ENCODE measurements around the gene SMOC2. TPM values are rescaled to one million over a fixed set of nuclear protein-coding genes. Genes with fewer than 3 reads are reported as not detected.
A peak's percentile ranks its signal among the peaks of the same experiment; 100 is the strongest.
"Not testable (repeated sequence)": the region's sequence is repeated elsewhere in the genome, so short reads cannot be mapped to it uniquely, and the experiment has no call there.

SMOC2 gene
- polyA plus RNA-seq, 3 donors: not detected

DNA sequence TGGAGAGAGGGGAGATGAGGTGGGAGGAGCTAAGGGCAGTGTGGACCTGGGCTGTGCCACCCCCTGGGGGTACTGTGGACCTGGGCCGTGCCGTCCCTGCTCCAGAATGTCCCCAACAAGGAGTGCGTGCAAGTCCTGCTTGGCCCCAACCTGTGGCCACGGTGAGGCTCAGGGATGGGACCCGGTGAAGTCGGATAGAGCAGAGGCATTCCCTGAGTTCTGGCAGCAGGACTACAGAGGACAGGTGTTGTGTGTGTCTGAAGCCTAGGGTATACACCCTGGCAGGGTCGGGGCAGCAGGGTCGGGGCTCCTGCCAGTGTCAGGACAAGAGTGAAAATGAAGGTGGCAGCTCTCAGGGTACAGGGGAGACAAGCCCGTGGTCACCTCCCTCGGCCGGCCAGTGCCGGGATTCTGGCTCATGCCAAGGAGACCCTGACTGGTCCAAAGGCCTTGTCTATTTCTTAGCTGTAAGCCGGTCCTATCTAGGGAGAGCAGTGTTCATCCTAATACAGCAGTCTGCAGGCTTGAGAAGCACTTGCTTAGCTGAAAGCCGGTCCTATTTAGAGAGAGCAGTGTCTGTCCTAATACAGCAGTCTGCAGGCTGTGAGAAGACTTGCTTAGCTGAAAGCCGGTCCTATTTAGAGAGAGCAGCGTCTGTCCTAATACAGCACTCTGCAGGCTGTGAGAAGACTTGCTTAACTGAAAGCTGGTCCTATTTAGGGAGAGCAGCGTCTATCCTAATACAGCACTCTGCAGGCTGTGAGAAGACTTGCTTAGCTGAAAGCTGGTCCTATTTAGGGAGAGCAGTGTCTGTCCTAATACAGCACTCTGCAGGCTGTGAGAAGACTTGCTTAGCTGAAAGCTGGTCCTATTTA, 95.9 kb downstream of the SMOC2 start:
- Mint-ChIP-seq H3K9me3 (peaks cover 0 to 1% (median 0%) of the 10 kb centered on the region in 7 donors), H3K4me1 (no peaks in the 10 kb centered on the region), H3K27me3 (ENCODE audit: low read depth in 3 of 3) (peaks cover 1 to 4% (median 1%) of the 10 kb centered on the region in 3 donors), H3K4me3 (no peak overlapping the region), H3K36me3 (no peaks in the 10 kb centered on the region), H3K27ac (peak overlapping the region in 1 of 7 donors; percentile 77)
- WGBS (ENCODE audit: insufficient coverage): 88% methylated on average over 17 of the region's 17 CpGs
- Histone ChIP-seq H3K4me1 (ENCODE audit: control insufficient read depth in 1 of 2, insufficient read depth in 2 of 2, low read length in 2 of 2) (no peaks in the 10 kb centered on the region), H3K4me2 (replicated peaks; ENCODE audit: extremely low read depth, low read length, poor library complexity, severe bottlenecking) (no peak overlapping the region), H3K27me3 (ENCODE audit: control insufficient read depth in 2 of 2, insufficient read depth in 2 of 2, low read length in 2 of 2) (no peaks in the 10 kb centered on the region), H3K4me3 (replicated peaks in 1 of 3; ENCODE audit: low read depth in 2 of 3, low read length in 3 of 3) (no peak overlapping the region), H3K36me3 (replicated peaks in 1 of 2; ENCODE audit: control insufficient read depth in 1 of 2, insufficient read depth in 2 of 2, low read length in 2 of 2) (no peaks in the 10 kb centered on the region), H4K20me1 (ENCODE audit: insufficient read depth, low read length) (no peaks in the 10 kb centered on the region), H2AFZ (ENCODE audit: insufficient read depth, low read depth, low read length, poor library complexity, severe bottlenecking) (no peak overlapping the region), H3K9me3 (replicated peaks in 1 of 2; ENCODE audit: control insufficient read depth in 1 of 2, insufficient read depth in 1 of 2, low read length in 2 of 2) (no peaks in the 10 kb centered on the region), H3K79me2 (ENCODE audit: insufficient read depth, low read length) (no peaks in the 10 kb centered on the region), H3K27ac (ENCODE audit: low read depth in 1 of 2, low read length in 2 of 2) (no peak overlapping the region), H3K9ac (ENCODE audit: insufficient read depth, low read length, poor library complexity, severe bottlenecking) (no peak overlapping the region)
- intact Hi-C loops (cut with micrococcal nuclease): no loop called here
- TF ChIP-seq, protein P1, sequence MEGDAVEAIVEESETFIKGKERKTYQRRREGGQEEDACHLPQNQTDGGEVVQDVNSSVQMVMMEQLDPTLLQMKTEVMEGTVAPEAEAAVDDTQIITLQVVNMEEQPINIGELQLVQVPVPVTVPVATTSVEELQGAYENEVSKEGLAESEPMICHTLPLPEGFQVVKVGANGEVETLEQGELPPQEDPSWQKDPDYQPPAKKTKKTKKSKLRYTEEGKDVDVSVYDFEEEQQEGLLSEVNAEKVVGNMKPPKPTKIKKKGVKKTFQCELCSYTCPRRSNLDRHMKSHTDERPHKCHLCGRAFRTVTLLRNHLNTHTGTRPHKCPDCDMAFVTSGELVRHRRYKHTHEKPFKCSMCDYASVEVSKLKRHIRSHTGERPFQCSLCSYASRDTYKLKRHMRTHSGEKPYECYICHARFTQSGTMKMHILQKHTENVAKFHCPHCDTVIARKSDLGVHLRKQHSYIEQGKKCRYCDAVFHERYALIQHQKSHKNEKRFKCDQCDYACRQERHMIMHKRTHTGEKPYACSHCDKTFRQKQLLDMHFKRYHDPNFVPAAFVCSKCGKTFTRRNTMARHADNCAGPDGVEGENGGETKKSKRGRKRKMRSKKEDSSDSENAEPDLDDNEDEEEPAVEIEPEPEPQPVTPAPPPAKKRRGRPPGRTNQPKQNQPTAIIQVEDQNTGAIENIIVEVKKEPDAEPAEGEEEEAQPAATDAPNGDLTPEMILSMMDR (IDR thresholded peaks at IDR 0.05): no peak
- DNase-seq: no peak

DNA sequence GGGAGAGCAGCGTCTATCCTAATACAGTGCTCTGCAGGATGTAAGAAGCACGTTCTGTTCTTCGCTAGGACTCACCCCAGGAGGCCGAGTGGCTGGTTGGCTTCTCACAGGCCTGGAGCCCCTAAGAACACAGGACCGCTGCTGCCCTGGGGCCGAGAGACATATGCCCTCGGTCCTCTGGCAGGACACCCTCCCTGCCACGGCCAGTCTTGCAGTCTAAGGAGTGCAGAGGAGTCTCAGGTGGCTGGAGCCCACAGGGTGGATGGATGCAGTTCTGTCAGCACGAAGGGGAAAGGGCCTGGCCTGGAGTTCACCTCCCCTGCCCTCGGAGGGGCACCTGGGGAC, 96.5 kb downstream of the SMOC2 start:
- H3K9ac ChIP-seq (ENCODE audit: insufficient read depth, low read length, poor library complexity, severe bottlenecking): no peak overlapping the region
- intact Hi-C loops (cut with micrococcal nuclease): no loop called here
- 81% methylated on average over 9 of the region's 10 CpGs for WGBS (ENCODE audit: insufficient coverage)

DNA sequence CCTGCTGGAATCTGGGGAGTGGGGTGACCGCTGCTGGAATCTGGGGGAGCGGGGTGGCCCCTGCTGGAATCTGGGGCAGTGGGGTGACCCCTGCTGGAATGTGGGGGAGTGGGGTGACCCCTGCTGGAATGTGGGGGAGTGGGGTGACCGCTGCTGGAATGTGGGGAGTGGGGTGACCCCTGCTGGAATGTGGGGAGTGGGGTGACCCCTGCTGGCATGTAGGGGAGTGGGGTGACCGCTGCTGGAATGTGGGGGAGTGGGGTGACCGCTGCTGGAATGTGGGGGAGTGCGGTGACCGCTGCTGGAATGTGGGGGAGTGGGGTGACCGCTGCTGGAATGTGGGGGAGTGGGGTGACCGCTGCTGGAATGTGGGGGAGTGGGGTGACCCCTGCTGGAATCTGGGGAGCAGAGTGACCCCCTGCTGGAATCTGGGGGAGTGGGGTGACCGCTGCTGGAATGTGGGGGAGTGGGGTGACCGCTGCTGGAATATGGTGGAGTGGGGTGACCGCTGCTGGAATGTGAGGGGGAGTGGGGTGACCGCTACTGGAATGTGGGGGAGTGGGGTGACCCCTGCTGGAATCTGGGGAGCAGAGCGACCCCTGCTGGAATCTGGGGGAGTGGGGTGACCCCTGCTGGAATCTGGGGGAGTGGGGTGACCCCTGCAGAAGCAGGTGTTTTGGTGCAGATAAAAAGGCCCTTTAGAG, 97.4 kb downstream of the SMOC2 start:
- H3K79me2 ChIP-seq (ENCODE audit: insufficient read depth, low read length); H3K9me3 ChIP-seq (replicated peaks in 1 of 2; ENCODE audit: control insufficient read depth in 1 of 2, insufficient read depth in 1 of 2, low read length in 2 of 2); H3K4me1 Mint-ChIP-seq; intact Hi-C loops (cut with micrococcal nuclease); H3K9me3 Mint-ChIP-seq; H2AFZ ChIP-seq (ENCODE audit: insufficient read depth, low read depth, low read length, poor library complexity, severe bottlenecking); H3K27ac Mint-ChIP-seq; H3K27ac ChIP-seq (ENCODE audit: low read depth in 1 of 2, low read length in 2 of 2); H3K4me2 ChIP-seq (replicated peaks; ENCODE audit: extremely low read depth, low read length, poor library complexity, severe bottlenecking); H4K20me1 ChIP-seq (ENCODE audit: insufficient read depth, low read length); DNase-seq; H3K36me3 Mint-ChIP-seq; H3K4me1 ChIP-seq (ENCODE audit: control insufficient read depth in 1 of 2, insufficient read depth in 2 of 2, low read length in 2 of 2); H3K36me3 ChIP-seq (replicated peaks in 1 of 2; ENCODE audit: control insufficient read depth in 1 of 2, insufficient read depth in 2 of 2, low read length in 2 of 2); H3K27me3 ChIP-seq (ENCODE audit: control insufficient read depth in 2 of 2, insufficient read depth in 2 of 2, low read length in 2 of 2); H3K9ac ChIP-seq (ENCODE audit: insufficient read depth, low read length, poor library complexity, severe bottlenecking); H3K4me3 Mint-ChIP-seq; H3K27me3 Mint-ChIP-seq (ENCODE audit: low read depth in 3 of 3); H3K4me3 ChIP-seq (replicated peaks in 1 of 3; ENCODE audit: low read depth in 2 of 3, low read length in 3 of 3): not testable (repeated sequence)
- WGBS (ENCODE audit: insufficient coverage): 87% methylated on average over 10 of the region's 14 CpGs

More for the DNA sequence above, 96.5 kb downstream of the SMOC2 start:
- H4K20me1 ChIP-seq (ENCODE audit: insufficient read depth, low read length): no peaks in the 10 kb centered on the region
- TF ChIP-seq, protein P1 (IDR thresholded peaks at IDR 0.05): no peak
- peaks cover 1 to 4% (median 1%) of the 10 kb centered on the region in 3 donors for H3K27me3 Mint-ChIP-seq (ENCODE audit: low read depth in 3 of 3)
- H3K4me3 Mint-ChIP-seq: no peak overlapping the region
- H3K27ac Mint-ChIP-seq: no peak overlapping the region
- no peaks in the 10 kb centered on the region for H3K79me2 ChIP-seq (ENCODE audit: insufficient read depth, low read length)
- no peaks in the 10 kb centered on the region for H3K4me1 Mint-ChIP-seq
- no peak for DNase-seq
- H3K4me3 ChIP-seq (replicated peaks in 1 of 3; ENCODE audit: low read depth in 2 of 3, low read length in 3 of 3): no peak overlapping the region
- H3K36me3 ChIP-seq (replicated peaks in 1 of 2; ENCODE audit: control insufficient read depth in 1 of 2, insufficient read depth in 2 of 2, low read length in 2 of 2): no peaks in the 10 kb centered on the region
- H3K36me3 Mint-ChIP-seq: no peaks in the 10 kb centered on the region
- H3K27me3 ChIP-seq (ENCODE audit: control insufficient read depth in 2 of 2, insufficient read depth in 2 of 2, low read length in 2 of 2): no peaks in the 10 kb centered on the region
- H3K4me1 ChIP-seq (ENCODE audit: control insufficient read depth in 1 of 2, insufficient read depth in 2 of 2, low read length in 2 of 2): no peaks in the 10 kb centered on the region
- no peak overlapping the region for H2AFZ ChIP-seq (ENCODE audit: insufficient read depth, low read depth, low read length, poor library complexity, severe bottlenecking)
- no peaks in the 10 kb centered on the region for H3K9me3 ChIP-seq (replicated peaks in 1 of 2; ENCODE audit: control insufficient read depth in 1 of 2, insufficient read depth in 1 of 2, low read length in 2 of 2)
- no peak overlapping the region for H3K4me2 ChIP-seq (replicated peaks; ENCODE audit: extremely low read depth, low read length, poor library complexity, severe bottlenecking)
- H3K9me3 Mint-ChIP-seq: peaks cover 0 to 1% (median 0%) of the 10 kb centered on the region in 7 donors
- no peak overlapping the region for H3K27ac ChIP-seq (ENCODE audit: low read depth in 1 of 2, low read length in 2 of 2)

All from CD14-positive monocyte (primary cell).